Spinal cord (tissue), 10 donors: ENCODE results near the gene KCNB1. TPM values are rescaled to one million over a fixed set of nuclear protein-coding genes. Genes with fewer than 3 reads are reported as not detected.

Source experiments
- DNase-seq, 6 donors: peaks; one replicate each; pipeline versions ENCODE4 v3.0.0 to v3.0.0-alpha.2; 2013 to 2015; ENCODE audit warnings: low spot score in 6 of 6, low read depth in 4 of 6
- H3K27ac ChIP-seq: one replicate; pipeline ENCODE4 v1.5.1; 2013; ENCODE audit warnings: low read depth, low read length, control low read depth
- H3K27me3 ChIP-seq: one replicate; pipeline ENCODE4 v1.6.1; 2013; ENCODE audit warnings: low read length; ENCODE audit not compliant: control insufficient read depth, insufficient read depth
- H3K36me3 ChIP-seq: one replicate; pipeline ENCODE4 v1.6.1; 2013; ENCODE audit warnings: low read length; ENCODE audit not compliant: control insufficient read depth, insufficient read depth
- H3K4me1 ChIP-seq: one replicate; pipeline ENCODE4 v1.6.1; 2013; ENCODE audit warnings: low read length; ENCODE audit not compliant: control insufficient read depth, insufficient read depth
- H3K4me3 ChIP-seq: one replicate; pipeline ENCODE4 v1.5.1; 2013; ENCODE audit warnings: low read depth, low read length, control low read depth
- H3K9me3 ChIP-seq: one replicate; pipeline ENCODE4 v1.6.1; 2013; ENCODE audit warnings: low read length; ENCODE audit not compliant: control insufficient read depth, insufficient read depth
- WGBS: methylation state at CpG from one replicate; pipeline ENCODE4 v1.1.5; 2013; ENCODE audit warnings: missing lambda C conversion rate; ENCODE audit not compliant: insufficient coverage; 5-methylcytosine and 5-hydroxymethylcytosine counted together
- polyA plus RNA-seq, 2 donors: library from polyadenylated mRNA; unstranded; fragments of 120-200 nt; gene quantifications; one replicate each; pipeline ENCODE4 v1.2.1, GENCODE V29; 2013; ENCODE audit not compliant: insufficient read length in 2 of 2
- total RNA-seq, 2 donors: library from RNA; depleted of rRNA in 1 of 2; stranded (reverse); fragments of 120-200 nt in 1 of 2; fragments of >200 nt in 1 of 2; gene quantifications; one replicate each; pipeline versions ENCODE4 v1.2.3 to v1.2.4, GENCODE V29; 2013 to 2014
- donor health status: healthy.

The KCNB1 gene
- total and polyA plus RNA-seq, 4 donors: 8.0 to 46.7 (median 15.1) TPM

DNA sequence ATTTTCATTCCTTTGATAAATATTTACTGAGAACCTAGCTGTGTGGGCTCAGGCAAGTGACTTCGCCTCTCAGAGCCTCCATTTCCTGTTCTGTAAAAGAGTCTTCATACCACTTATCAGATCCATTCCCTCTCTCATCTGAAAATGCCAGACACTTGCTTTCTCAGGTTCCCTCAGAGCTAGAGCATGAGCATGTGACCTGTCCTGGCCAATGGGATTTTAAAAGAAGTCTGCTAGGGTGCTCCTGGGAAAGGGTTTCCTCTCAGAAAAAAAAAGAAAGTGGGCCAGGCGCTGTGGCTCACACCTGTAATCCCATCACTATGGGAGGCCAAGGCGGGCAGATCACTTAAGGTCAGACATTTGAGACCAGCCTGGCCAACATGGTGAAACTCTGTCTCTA is 5.3 kb downstream of the KCNB1 start:
- no peak overlapping the region for H3K4me3 ChIP-seq
- 100% methylated on average over 1 of the region's 3 CpGs for WGBS

DNA sequence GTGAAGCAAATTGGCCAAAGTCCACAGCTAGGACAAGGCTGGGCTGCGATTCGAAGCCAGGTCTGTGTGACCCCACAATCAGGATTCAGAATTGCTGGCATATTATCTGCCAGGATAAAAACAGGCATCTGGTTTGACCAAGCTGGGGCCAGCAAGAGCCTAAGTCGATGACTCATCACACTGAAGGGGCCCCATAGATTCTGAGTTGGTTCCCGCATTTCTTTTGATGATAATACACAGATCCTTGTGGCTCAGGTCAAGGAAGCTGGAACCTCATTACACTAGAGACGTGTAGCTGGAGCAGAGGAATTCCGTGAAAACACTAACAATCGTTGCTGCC is 6.5 kb downstream of the KCNB1 start:
- H3K9me3 ChIP-seq: no peaks in the 10 kb centered on the region
- no peaks in the 10 kb centered on the region for H3K4me1 ChIP-seq
- no peak overlapping the region for H3K27ac ChIP-seq
- H3K27me3 ChIP-seq: no peaks in the 10 kb centered on the region
- DNase-seq: no peak
- H3K4me3 ChIP-seq: no peak overlapping the region
- 81% methylated on average over 7 of the region's 7 CpGs for WGBS
- H3K36me3 ChIP-seq: peaks cover 22% of the 10 kb centered on the region

More for the DNA sequence above, 5.3 kb downstream of the KCNB1 start:
- Histone ChIP-seq H3K36me3 (peaks cover 23% of the 10 kb centered on the region), H3K27me3 (no peaks in the 10 kb centered on the region), H3K9me3 (no peaks in the 10 kb centered on the region), H3K27ac (no peak overlapping the region), H3K4me1 (peaks cover 11% of the 10 kb centered on the region)
- no peak for DNase-seq

DNA sequence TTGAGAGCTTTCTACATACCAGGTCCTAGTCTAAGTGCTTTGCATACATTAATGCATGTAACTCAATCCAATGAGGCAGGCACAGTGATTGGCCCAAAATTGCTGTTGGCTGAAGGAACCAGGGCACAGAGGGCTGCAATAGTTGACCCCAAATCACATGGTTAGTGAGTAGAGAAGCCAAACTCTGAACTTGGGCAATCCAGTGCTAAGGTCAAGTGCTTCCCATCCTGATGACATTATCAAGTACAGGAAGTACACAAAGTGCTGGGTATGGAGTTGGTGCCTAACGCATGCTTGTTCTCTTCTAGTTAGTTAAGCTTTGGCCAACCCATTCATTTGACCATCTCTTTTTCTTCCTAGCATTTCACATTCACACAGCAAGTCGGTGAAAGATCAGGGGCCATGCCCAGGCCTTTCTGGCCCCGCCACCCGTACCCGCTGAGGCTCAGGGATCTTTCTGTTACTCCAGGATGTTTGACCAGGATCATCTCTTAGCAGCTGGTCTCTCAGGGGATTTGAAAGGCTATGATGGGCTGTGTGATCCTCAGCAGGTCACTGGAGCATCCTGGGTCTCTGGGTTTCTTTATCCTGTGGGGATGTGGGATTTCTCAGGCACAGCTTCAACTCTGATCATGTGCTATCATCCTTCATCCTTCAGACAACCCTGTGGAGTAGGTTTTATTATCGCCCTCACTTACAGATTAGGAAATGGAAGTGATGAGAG is 7.0 kb downstream of the KCNB1 start:
- Histone ChIP-seq H3K4me3 (no peak overlapping the region), H3K4me1 (no peaks in the 10 kb centered on the region), H3K36me3 (peaks cover 18% of the 10 kb centered on the region), H3K9me3 (no peaks in the 10 kb centered on the region), H3K27me3 (no peaks in the 10 kb centered on the region), H3K27ac (no peak overlapping the region)
- WGBS: 98% methylated on average over 5 of the region's 6 CpGs
- no peak for DNase-seq

- H3K36me3 ChIP-seq: peaks cover 13% of the 10 kb centered on the region
- WGBS: 93% methylated on average over 2 of the region's 5 CpGs
Measured at GRCh38 chr20:49471397-49471796, 11.1 kb downstream of the KCNB1 start.

DNA sequence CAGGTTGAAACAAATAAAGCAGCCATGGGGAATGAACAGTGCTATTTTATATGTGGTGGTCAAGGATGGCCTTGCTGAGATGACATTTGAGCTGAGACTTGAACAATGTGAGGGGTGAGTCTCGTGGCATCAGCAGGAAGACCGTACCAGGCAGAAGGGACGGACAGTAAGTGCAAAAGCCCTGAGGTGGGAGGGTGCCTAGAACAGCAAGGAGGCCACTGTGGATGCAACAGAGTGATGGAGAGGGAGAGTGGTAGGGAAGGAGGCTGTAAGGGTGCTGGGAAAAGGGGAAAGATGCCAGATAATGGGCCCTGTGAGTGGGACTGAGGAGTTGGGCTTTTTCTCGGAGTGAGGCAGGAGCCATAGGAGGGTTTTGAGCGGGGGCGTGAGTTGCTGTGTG is 11.5 kb downstream of the KCNB1 start:
- Histone ChIP-seq H3K9me3 (no peaks in the 10 kb centered on the region), H3K27me3 (no peaks in the 10 kb centered on the region), H3K4me1 (no peaks in the 10 kb centered on the region), H3K27ac (no peak overlapping the region), H3K4me3 (no peak overlapping the region), H3K36me3 (peaks cover 13% of the 10 kb centered on the region)
- DNase-seq: no peak
- WGBS: 83% methylated on average over 6 of the region's 6 CpGs

More at GRCh38 chr20:49471397-49471796, 11.1 kb downstream of the KCNB1 start:
- no peak for DNase-seq
- no peak overlapping the region for H3K4me3 ChIP-seq
- no peaks in the 10 kb centered on the region for H3K9me3 ChIP-seq
- H3K27me3 ChIP-seq: no peaks in the 10 kb centered on the region
- no peaks in the 10 kb centered on the region for H3K4me1 ChIP-seq
- H3K27ac ChIP-seq: no peak overlapping the region

- WGBS: 79% methylated on average over 3 of the region's 6 CpGs
- Histone ChIP-seq H3K27ac (no peak overlapping the region), H3K27me3 (no peaks in the 10 kb centered on the region), H3K4me3 (no peak overlapping the region), H3K4me1 (no peaks in the 10 kb centered on the region), H3K36me3 (peaks cover 10% of the 10 kb centered on the region), H3K9me3 (no peaks in the 10 kb centered on the region)
- DNase-seq: no peak
Measured at GRCh38 chr20:49469060-49469459, 13.4 kb downstream of the KCNB1 start.

- H3K4me3 ChIP-seq: no peak overlapping the region
- no peaks in the 10 kb centered on the region for H3K4me1 ChIP-seq
- H3K27ac ChIP-seq: no peak overlapping the region
- WGBS: 86% methylated on average over 7 of the region's 7 CpGs
- H3K36me3 ChIP-seq: peaks cover 10% of the 10 kb centered on the region
- no peaks in the 10 kb centered on the region for H3K9me3 ChIP-seq
- no peaks in the 10 kb centered on the region for H3K27me3 ChIP-seq
- no peak for DNase-seq
Measured at GRCh38 chr20:49468412-49468811, 14.1 kb downstream of the KCNB1 start.

DNA sequence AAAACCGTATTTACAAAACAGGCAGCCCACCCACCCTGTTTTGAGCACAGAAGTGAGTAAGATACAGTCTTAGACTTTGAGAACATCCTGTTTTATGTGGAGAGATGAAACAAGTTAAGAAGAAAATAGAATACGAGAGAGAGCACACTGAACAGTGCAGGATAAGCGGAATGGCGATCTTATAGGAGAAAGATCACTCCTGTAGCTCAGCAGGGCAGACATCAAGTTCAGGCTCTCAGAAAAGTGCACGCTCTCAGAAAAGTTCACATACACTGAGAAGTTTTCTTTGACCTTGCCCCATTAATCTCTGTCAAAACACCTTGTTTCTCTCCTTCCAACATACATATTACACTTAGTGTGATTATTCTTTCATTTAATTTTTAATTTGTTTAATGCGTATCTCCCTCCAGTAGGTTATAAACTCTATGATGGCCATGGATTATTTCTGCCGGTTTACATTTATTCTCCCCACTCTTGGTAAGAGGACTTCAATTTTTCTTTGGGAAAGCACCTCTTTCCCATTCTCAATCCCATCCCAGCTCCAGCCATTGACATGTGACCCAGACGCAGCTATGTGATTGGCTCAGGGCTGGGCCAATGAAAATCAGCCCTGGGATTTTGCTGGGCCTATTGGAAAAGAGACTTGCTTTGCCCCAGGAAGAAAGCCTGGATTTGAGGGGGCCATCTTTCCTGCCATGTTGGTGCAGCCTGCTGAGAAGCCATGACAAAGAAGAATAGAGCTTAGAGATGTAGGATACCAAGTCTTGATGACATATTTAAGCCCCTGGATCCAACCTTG is 16.2 kb downstream of the KCNB1 start:
- Histone ChIP-seq H3K27me3 (no peaks in the 10 kb centered on the region), H3K4me1 (no peaks in the 10 kb centered on the region), H3K27ac (no peak overlapping the region), H3K36me3 (peaks cover 8% of the 10 kb centered on the region), H3K9me3 (no peaks in the 10 kb centered on the region), H3K4me3 (no peak overlapping the region)
- DNase-seq: no peak
- 99% methylated on average over 5 of the region's 8 CpGs for WGBS

- Histone ChIP-seq H3K9me3 (no peaks in the 10 kb centered on the region), H3K4me1 (peaks cover 3% of the 10 kb centered on the region), H3K27me3 (peaks cover 2% of the 10 kb centered on the region), H3K27ac (no peak overlapping the region), H3K4me3 (no peak overlapping the region), H3K36me3 (peaks cover 3% of the 10 kb centered on the region)
- DNase-seq: no peak
- 88% methylated on average over 5 of the region's 7 CpGs for WGBS
Measured at GRCh38 chr20:49464556-49464955, 17.9 kb downstream of the KCNB1 start.

- no peak for DNase-seq
- Histone ChIP-seq H3K27ac (no peak overlapping the region), H3K9me3 (no peaks in the 10 kb centered on the region), H3K27me3 (peaks cover 2% of the 10 kb centered on the region), H3K4me3 (no peak overlapping the region), H3K36me3 (peaks cover 3% of the 10 kb centered on the region), H3K4me1 (peaks cover 3% of the 10 kb centered on the region)
- WGBS: 89% methylated on average over 5 of the region's 6 CpGs
Measured at GRCh38 chr20:49462626-49463025, 19.8 kb downstream of the KCNB1 start.
